Neutrophil (primary cell): ENCODE measurements around the gene SPATA20.

Experiments
- H3K27ac ChIP-seq: fragments of 200-600 bp; sonication (generic); 2 replicates; pipeline ENCODE4 v1.5.1; 2016; ENCODE audit warnings: mild to moderate bottlenecking, moderate library complexity
- H3K27me3 ChIP-seq: fragments of 200-600 bp; sonication (generic); 2 replicates; pipeline ENCODE4 v1.6.0; 2016; ENCODE audit warnings: mild to moderate bottlenecking
- H3K36me3 ChIP-seq: fragments of 200-600 bp; sonication (generic); 2 replicates; pipeline ENCODE4 v1.5.1; 2017
- H3K4me1 ChIP-seq, 2 experiments: fragments of 200-600 bp in 1 of 2; sonication (generic) in 1 of 2; 1 replicate in 1 of 2; 2 replicates in 1 of 2; pipeline versions ENCODE4 v1.5.1 to v1.6.1; 2013 to 2016; ENCODE audit warnings: low read depth in 1 of 2, low read length in 1 of 2, mild to moderate bottlenecking in 1 of 2, moderate library complexity in 1 of 2; ENCODE audit not compliant: control insufficient read depth in 1 of 2, insufficient read depth in 1 of 2
- H3K4me3 ChIP-seq, 2 experiments: fragments of 200-600 bp in 1 of 2; sonication (generic) in 1 of 2; 1 replicate in 1 of 2; 2 replicates in 1 of 2; pipeline ENCODE4 v1.5.1; 2013 to 2016; ENCODE audit warnings: low read depth in 1 of 2, low read length in 1 of 2, mild to moderate bottlenecking in 1 of 2, moderate library complexity in 1 of 2
- H3K9me3 ChIP-seq: fragments of 200-600 bp; sonication (generic); 2 replicates; pipeline ENCODE4 v1.5.1; 2016
- TF ChIP-seq, protein P1 (sequence below): fragments of 200-600 bp; sonication (generic); IDR thresholded peaks from 2 replicates; pipeline ENCODE4 v1.5.1; 2016; ENCODE audit warnings: antibody characterized with exemption

Gene SPATA20

GRCh38 chr17:50517504-50518383, 29.2 kb upstream of the SPATA20 start:
- TF ChIP-seq, protein P1, sequence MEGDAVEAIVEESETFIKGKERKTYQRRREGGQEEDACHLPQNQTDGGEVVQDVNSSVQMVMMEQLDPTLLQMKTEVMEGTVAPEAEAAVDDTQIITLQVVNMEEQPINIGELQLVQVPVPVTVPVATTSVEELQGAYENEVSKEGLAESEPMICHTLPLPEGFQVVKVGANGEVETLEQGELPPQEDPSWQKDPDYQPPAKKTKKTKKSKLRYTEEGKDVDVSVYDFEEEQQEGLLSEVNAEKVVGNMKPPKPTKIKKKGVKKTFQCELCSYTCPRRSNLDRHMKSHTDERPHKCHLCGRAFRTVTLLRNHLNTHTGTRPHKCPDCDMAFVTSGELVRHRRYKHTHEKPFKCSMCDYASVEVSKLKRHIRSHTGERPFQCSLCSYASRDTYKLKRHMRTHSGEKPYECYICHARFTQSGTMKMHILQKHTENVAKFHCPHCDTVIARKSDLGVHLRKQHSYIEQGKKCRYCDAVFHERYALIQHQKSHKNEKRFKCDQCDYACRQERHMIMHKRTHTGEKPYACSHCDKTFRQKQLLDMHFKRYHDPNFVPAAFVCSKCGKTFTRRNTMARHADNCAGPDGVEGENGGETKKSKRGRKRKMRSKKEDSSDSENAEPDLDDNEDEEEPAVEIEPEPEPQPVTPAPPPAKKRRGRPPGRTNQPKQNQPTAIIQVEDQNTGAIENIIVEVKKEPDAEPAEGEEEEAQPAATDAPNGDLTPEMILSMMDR = no peak
- H3K27ac ChIP-seq = no peak overlapping the region
- no peak overlapping the region for H3K4me3 ChIP-seq
- H3K36me3 ChIP-seq = no peaks in the 10 kb centered on the region
- H3K9me3 ChIP-seq = no peaks in the 10 kb centered on the region
- no peaks in the 10 kb centered on the region for H3K27me3 ChIP-seq
- no peaks in the 10 kb centered on the region for H3K4me1 ChIP-seq

GRCh38 chr17:50518384-50519023, 28.5 kb upstream of the SPATA20 start:
- TF ChIP-seq, protein P1 = no peak
- no peaks in the 10 kb centered on the region for H3K9me3 ChIP-seq
- no peak overlapping the region for H3K4me3 ChIP-seq
- no peaks in the 10 kb centered on the region for H3K27me3 ChIP-seq
- no peaks in the 10 kb centered on the region for H3K4me1 ChIP-seq
- no peaks in the 10 kb centered on the region for H3K36me3 ChIP-seq
- H3K27ac ChIP-seq = no peak overlapping the region

DNA sequence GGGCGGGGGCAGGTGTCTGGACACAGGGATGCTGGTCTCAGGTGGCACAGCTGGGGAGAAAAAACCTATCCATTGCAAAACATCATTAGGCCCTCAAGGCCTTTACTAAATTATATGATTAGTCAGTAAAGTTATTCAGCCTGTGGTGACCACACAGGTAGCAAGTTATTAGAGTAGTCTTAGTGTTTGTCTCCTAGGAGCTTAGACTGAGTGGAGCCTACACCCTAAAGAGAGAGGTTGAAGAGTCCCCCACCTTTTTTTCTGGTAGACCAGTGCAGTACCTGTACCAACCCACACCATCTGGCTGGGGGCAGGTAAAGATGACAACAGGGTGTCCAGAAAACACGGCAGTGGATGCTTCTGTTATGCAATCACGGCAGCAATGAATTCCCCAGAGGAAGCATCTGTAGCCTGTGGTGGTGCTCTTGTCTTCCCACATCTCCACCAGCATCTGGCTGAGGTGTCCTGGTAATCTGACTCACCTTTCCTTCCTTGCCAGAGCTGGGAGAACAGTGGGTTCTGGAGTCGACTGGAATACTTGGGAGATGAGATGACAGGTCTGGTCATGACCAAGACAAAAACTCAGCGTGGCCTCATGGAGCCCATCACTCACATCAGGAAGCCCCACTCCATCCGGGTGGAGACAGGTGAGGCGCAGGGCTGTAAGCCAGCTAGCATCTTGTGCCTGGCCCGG, 27.7 kb upstream of the SPATA20 start:
- H3K9me3 ChIP-seq = no peaks in the 10 kb centered on the region
- no peak overlapping the region for H3K4me3 ChIP-seq
- no peaks in the 10 kb centered on the region for H3K27me3 ChIP-seq
- TF ChIP-seq, protein P1 = no peak
- H3K4me1 ChIP-seq = no peaks in the 10 kb centered on the region
- no peaks in the 10 kb centered on the region for H3K36me3 ChIP-seq
- H3K27ac ChIP-seq = no peak overlapping the region

DNA sequence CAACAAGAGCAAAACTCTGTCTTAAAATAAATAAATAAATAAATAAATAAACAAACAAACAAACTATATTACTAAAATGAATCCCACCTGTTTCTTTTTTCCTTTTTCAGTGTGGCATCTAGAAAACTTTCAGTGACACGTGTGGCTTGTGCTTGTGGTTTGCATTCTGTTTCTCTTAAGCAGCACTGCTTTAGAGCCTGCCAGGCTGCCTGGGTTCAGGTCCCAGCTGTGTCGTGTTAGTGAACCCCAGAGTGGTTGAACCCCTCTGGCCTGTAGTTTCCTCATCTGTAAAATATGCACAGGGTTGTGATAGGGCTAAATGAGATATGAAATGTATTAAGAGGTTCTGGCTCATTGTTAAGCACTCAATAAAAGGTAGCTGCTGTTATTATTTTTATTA, 26.5 kb upstream of the SPATA20 start:
- H3K27me3 ChIP-seq = no peaks in the 10 kb centered on the region
- no peak overlapping the region for H3K27ac ChIP-seq
- no peaks in the 10 kb centered on the region for H3K4me1 ChIP-seq
- H3K4me3 ChIP-seq = no peak overlapping the region
- no peaks in the 10 kb centered on the region for H3K9me3 ChIP-seq
- TF ChIP-seq, protein P1 = no peak
- H3K36me3 ChIP-seq = no peaks in the 10 kb centered on the region

DNA sequence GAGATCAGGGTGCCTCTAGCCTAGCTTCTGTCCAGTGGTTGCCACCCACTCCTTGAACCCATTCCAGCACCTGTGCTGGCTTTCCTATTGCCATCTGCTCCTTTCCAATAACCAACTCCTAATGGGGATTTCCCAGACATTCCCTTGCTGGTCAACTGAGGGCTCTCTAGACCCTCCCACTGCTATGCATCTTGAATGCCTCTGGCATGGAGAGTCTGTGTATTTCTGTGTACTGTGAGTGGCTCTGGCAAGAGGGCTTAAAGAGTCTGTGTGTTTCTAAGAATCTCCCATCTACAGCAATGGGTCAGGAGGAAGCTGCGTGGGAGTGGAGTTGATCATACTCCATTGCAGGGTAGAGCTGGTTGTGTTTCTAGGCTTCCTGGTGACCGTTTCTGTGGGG, 25.5 kb upstream of the SPATA20 start:
- H3K27me3 ChIP-seq = no peaks in the 10 kb centered on the region
- H3K27ac ChIP-seq = no peak overlapping the region
- no peaks in the 10 kb centered on the region for H3K36me3 ChIP-seq
- TF ChIP-seq, protein P1 = no peak
- no peaks in the 10 kb centered on the region for H3K4me1 ChIP-seq
- H3K9me3 ChIP-seq = no peaks in the 10 kb centered on the region
- no peak overlapping the region for H3K4me3 ChIP-seq
